Endothelial cell (in vitro differentiated cells): ENCODE data around the gene TFAP2A. TPM values are rescaled to one million over a fixed set of nuclear protein-coding genes. Genes with fewer than 3 reads are reported as not detected.
A peak's percentile ranks its signal among the peaks of the same experiment; 100 is the strongest.

ENCODE experiments used
- DNase-seq: peaks from one replicate; pipeline ENCODE4 v3.0.0; 2021; ENCODE audit warnings: low spot score
- H3K27ac Mint-ChIP-seq: one replicate; pipeline ENCODE4 v1.8.0; 2021; ENCODE audit warnings: mixed read lengths, inconsistent platforms; ENCODE audit not compliant: unreplicated experiment
- H3K27me3 Mint-ChIP-seq: one replicate; pipeline ENCODE4 v1.8.0; 2021; ENCODE audit warnings: mild to moderate bottlenecking, moderate library complexity, mixed read lengths, inconsistent platforms; ENCODE audit not compliant: unreplicated experiment
- H3K36me3 Mint-ChIP-seq: one replicate; pipeline ENCODE4 v1.8.0; 2021; ENCODE audit warnings: mild to moderate bottlenecking, low read depth, mixed read lengths, inconsistent platforms; ENCODE audit not compliant: unreplicated experiment
- H3K4me1 Mint-ChIP-seq: one replicate; pipeline ENCODE4 v1.8.0; 2021; ENCODE audit warnings: mild to moderate bottlenecking, mixed read lengths, inconsistent platforms; ENCODE audit not compliant: unreplicated experiment
- H3K4me3 Mint-ChIP-seq: one replicate; pipeline ENCODE4 v1.8.0; 2021; ENCODE audit warnings: mild to moderate bottlenecking, mixed read lengths, inconsistent platforms; ENCODE audit not compliant: unreplicated experiment
- H3K9me3 Mint-ChIP-seq: one replicate; pipeline ENCODE4 v1.8.0; 2021; ENCODE audit warnings: mixed read lengths, inconsistent platforms; ENCODE audit not compliant: unreplicated experiment
- total RNA-seq: library from RNA; stranded (reverse); fragmentation: NEBNext Ultra II Directional; extraction: Animal tissue kit (Norgen Biotek cat#: 25700); gene quantifications from one replicate; pipeline ENCODE4 v1.2.1, GENCODE V29; 2021; ENCODE audit not compliant: unreplicated experiment
- TF ChIP-seq, protein P1 (sequence below): fragments of 200-600 bp; sonication (generic); IDR thresholded peaks from one replicate; pipeline ENCODE4 v1.5.0; 2021; ENCODE audit warnings: antibody characterized with exemption; ENCODE audit not compliant: unreplicated experiment

The TFAP2A gene
- total RNA-seq, 1 donor from 2014 or later = 0.31 TPM

- Mint-ChIP-seq H3K4me1 (peaks cover 20% of the 10 kb centered on the region), H3K4me3 (peak overlapping the region; percentile 87), H3K27me3 (peaks cover 23% of the 10 kb centered on the region), H3K27ac (no peak overlapping the region), H3K36me3 (no peaks in the 10 kb centered on the region), H3K9me3 (no peaks in the 10 kb centered on the region)
- DNase-seq = peak; percentile 97
- TF ChIP-seq, protein P1, sequence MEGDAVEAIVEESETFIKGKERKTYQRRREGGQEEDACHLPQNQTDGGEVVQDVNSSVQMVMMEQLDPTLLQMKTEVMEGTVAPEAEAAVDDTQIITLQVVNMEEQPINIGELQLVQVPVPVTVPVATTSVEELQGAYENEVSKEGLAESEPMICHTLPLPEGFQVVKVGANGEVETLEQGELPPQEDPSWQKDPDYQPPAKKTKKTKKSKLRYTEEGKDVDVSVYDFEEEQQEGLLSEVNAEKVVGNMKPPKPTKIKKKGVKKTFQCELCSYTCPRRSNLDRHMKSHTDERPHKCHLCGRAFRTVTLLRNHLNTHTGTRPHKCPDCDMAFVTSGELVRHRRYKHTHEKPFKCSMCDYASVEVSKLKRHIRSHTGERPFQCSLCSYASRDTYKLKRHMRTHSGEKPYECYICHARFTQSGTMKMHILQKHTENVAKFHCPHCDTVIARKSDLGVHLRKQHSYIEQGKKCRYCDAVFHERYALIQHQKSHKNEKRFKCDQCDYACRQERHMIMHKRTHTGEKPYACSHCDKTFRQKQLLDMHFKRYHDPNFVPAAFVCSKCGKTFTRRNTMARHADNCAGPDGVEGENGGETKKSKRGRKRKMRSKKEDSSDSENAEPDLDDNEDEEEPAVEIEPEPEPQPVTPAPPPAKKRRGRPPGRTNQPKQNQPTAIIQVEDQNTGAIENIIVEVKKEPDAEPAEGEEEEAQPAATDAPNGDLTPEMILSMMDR = no peak
These were observed 10.6 kb downstream of the TFAP2A start for GRCh38 chr6:10404107-10404798.

DNA sequence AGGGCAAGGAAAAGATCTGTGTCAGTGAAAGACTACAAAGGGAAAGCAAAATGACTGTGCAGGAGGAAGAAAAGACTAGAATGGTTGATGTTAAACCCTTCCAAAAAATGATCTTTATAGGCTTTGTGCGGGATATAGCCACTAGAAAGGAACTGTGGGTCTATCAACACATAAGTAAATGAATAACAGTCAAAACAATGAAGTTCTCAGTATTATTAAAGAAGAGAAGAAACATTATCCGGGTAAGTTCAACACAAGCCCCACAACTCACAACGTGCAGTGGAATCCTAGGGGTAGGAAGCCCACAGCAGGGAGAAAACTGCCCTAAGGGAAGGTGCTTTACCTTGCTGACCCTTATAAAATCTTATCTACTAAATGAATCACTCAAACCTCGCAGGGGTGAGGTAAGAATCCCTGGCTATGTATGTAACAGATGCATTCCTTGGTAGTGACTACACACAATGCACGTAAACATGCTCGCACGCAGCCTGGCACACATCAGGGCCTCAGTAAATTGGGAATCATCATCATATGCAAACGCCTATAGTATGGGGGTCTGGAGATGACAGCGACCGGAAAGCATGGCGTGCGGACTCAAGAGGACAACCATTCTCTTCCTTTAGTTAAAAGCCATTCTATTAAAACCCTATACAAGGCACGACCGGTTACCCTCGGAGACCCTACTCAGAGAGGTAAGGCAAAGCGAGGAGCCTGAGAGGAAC lies 11.3 kb downstream of the TFAP2A start:
- Mint-ChIP-seq H3K36me3 (no peaks in the 10 kb centered on the region), H3K27me3 (peaks cover 23% of the 10 kb centered on the region), H3K4me3 (peak overlapping the region; percentile 87), H3K4me1 (peaks cover 25% of the 10 kb centered on the region), H3K27ac (no peak overlapping the region), H3K9me3 (no peaks in the 10 kb centered on the region)
- TF ChIP-seq, protein P1 = no peak
- no peak for DNase-seq

GRCh38 chr6:10402648-10403311 lies 12.1 kb downstream of the TFAP2A start:
- Mint-ChIP-seq H3K4me3 (peak overlapping the region; percentile 87), H3K27ac (no peak overlapping the region), H3K36me3 (no peaks in the 10 kb centered on the region), H3K4me1 (peaks cover 25% of the 10 kb centered on the region), H3K9me3 (no peaks in the 10 kb centered on the region), H3K27me3 (peaks cover 19% of the 10 kb centered on the region)
- TF ChIP-seq, protein P1 = no peak
- no peak for DNase-seq

DNA sequence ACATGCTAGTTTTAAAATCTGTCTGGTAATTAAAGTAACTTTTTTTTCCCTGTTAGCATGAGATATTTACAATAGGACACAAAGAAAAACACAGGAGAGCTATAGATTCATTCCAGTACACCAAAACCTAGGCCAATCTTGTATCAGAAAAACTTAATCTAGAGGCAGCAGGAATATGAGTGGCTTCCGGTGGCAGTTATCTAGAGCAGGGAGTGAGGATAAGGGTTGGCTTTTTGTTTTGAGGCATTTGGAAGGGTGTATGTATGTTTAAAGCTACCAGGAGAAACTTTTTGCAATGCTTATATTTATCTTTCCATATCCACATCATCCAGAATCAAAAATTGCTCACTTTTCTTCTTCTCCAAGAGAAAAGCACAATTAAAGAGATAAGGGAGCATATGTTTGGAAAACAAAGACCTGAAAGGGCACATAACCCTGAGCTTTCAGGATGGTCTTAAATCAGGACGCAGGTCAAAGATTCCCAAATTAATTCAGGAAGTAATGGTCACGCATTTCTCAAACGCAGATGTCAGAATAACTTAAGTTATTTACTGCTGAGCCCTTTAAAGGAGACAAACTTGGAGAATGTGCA lies 13.1 kb downstream of the TFAP2A start:
- H3K9me3 Mint-ChIP-seq = no peaks in the 10 kb centered on the region
- peaks cover 25% of the 10 kb centered on the region for H3K4me1 Mint-ChIP-seq
- DNase-seq = no peak
- TF ChIP-seq, protein P1 = no peak
- peaks cover 20% of the 10 kb centered on the region for H3K27me3 Mint-ChIP-seq
- no peaks in the 10 kb centered on the region for H3K36me3 Mint-ChIP-seq
- no peak overlapping the region for H3K27ac Mint-ChIP-seq
- no peak overlapping the region for H3K4me3 Mint-ChIP-seq
